ENCODE data around the gene BFSP1. TPM values are rescaled to one million over a fixed set of nuclear protein-coding genes. Genes with fewer than 3 reads are reported as not detected.

The BFSP1 gene
- total and polyA plus RNA-seq, 2 of the 8 experiments (the other 6 are each of a cell fraction or from before 2014, with no cell fraction given) = 1.5 to 2.5 TPM

DNA sequence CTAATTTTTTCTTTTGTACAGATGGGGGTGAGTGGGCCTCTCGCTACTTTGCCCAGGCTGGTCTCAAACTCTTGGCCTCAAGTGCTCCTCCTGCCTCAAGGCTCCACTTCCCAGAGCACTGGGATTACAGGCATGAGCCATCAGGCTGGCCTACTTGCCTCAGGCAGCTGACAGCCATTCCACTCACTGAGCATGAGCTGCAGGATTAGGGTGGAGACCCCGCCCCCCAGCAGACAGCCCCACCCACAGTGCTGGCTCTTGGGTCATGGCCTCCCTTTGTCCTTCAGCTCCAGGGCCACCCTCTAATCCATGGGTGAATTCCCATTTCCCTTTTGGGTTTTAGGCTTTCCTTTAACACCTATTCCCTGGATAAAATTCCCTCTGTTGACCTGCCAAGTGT lies 82.1 kb downstream of the BFSP1 start:
- Histone ChIP-seq H3K4me1 (replicated peaks in 1 of 4; ENCODE audit: control insufficient read depth in 3 of 4, insufficient read depth in 4 of 4, low read length in 3 of 4) (no peaks in the 10 kb centered on the region; a peak in 1 of 7 replicates), H2BK120ac (replicated peaks; ENCODE audit: low read depth, low read length) (no peak overlapping the region), H3K14ac (ENCODE audit: insufficient read length) (no peak overlapping the region), H3K4me2 (ENCODE audit: insufficient read depth in 1 of 2, low read depth in 2 of 2, low read length in 2 of 2) (no peak overlapping the region), H3K4me3 (ENCODE audit: extremely low read depth in 1 of 4, insufficient read depth in 2 of 4, low read depth in 3 of 4, low read length in 4 of 4) (no peak overlapping the region), H4K20me1 (replicated peaks in 1 of 2; ENCODE audit: control insufficient read depth in 1 of 2, insufficient read depth in 2 of 2, low read length in 2 of 2) (no peaks in the 10 kb centered on the region), H2AFZ (ENCODE audit: low read length) (no peak overlapping the region), H3K9ac (replicated peaks in 1 of 4; ENCODE audit: extremely low read depth in 1 of 4, low read depth in 3 of 4, low read length in 3 of 4) (no peak overlapping the region), H2BK15ac (ENCODE audit: low read length) (no peak overlapping the region), H3K27me3 (replicated peaks in 1 of 4; ENCODE audit: control insufficient read depth in 3 of 4, extremely low read depth in 1 of 4, insufficient read depth in 3 of 4, low read length in 3 of 4) (no peaks in the 10 kb centered on the region), H2BK12ac (ENCODE audit: low read depth, low read length) (no peak overlapping the region), H3K4ac (replicated peaks; ENCODE audit: insufficient read length, low read depth, low read length) (no peak overlapping the region), H2AK5ac (ENCODE audit: low read depth, low read length) (no peak overlapping the region), H4K91ac (replicated peaks; ENCODE audit: insufficient read length, low read length) (no peak overlapping the region), H3K79me1 (ENCODE audit: low read depth, low read length) (no peaks in the 10 kb centered on the region), H4K5ac (ENCODE audit: insufficient read length, low read depth, low read length) (no peak overlapping the region), H3K36me3 (ENCODE audit: control insufficient read depth in 2 of 4, insufficient read depth in 4 of 4, low read length in 3 of 4) (no peaks in the 10 kb centered on the region), H3K23me2 (ENCODE audit: low read depth, low read length) (no peaks in the 10 kb centered on the region), H2BK5ac (ENCODE audit: low read depth, low read length) (no peak overlapping the region), H4K8ac (ENCODE audit: extremely low read depth, insufficient read depth, low read length) (no peak overlapping the region; the same call in 1 of the 2 replicates), H3K56ac (replicated peaks; ENCODE audit: insufficient read length, low read depth, low read length) (no peak overlapping the region), H3K9me3 (ENCODE audit: insufficient read depth in 2 of 2, low read depth in 1 of 2, low read length in 1 of 2) (no peaks in the 10 kb centered on the region), H3K27ac (ENCODE audit: low read depth, low read length) (no peak overlapping the region), H2BK20ac (ENCODE audit: low read length) (no peak overlapping the region), H3K23ac (ENCODE audit: insufficient read length) (no peak overlapping the region), H3K18ac (ENCODE audit: extremely low read depth, low read length) (no peak overlapping the region), H3K79me2 (ENCODE audit: control insufficient read depth in 1 of 2, insufficient read depth in 2 of 2, low read length in 2 of 2) (no peaks in the 10 kb centered on the region)
- no peak for DNase-seq (ENCODE audit: low read depth in 1 of 2, low spot score in 2 of 2)
- FAIRE-seq = no peak
- ChIA-PET CTCF (ENCODE audit: partially characterized antibody) (interaction anchor here (1.5 to 2.0 kb wide), 2 partner anchors 18 to 56 kb away, joined by 4 to 7 read pairs; no protein-coding TSS in a partner anchor), POLR2A (ENCODE audit: partially characterized antibody) (no interaction called here)
- WGBS, 2 experiments (ENCODE audit: extremely low coverage in 1 of 2, insufficient coverage in 1 of 2, insufficient read length in 1 of 2, insufficient replicate concordance in 2 of 2, low coverage in 1 of 2, low lambda C conversion rate in 2 of 2, missing lambda C conversion rate in 1 of 2) = 93% methylated on average over 2 of the region's 2 CpGs; no CpG with 5 or more reads in 1 of the 2 experiments
- TF ChIP-seq HDAC2 (IDR thresholded peaks at IDR 0.05; ENCODE audit: borderline replicate concordance in 1 of 2, low read depth in 2 of 2, low read length in 2 of 2) = no peak
- no peak for TF ChIP-seq SP4 (IDR thresholded peaks at IDR 0.05; ENCODE audit: low read length)
- TF ChIP-seq, protein P1, sequence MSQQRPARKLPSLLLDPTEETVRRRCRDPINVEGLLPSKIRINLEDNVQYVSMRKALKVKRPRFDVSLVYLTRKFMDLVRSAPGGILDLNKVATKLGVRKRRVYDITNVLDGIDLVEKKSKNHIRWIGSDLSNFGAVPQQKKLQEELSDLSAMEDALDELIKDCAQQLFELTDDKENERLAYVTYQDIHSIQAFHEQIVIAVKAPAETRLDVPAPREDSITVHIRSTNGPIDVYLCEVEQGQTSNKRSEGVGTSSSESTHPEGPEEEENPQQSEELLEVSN (IDR thresholded peaks at IDR 0.05) = no peak
- TF ChIP-seq FOSL1 (IDR thresholded peaks at IDR 0.05; ENCODE audit: insufficient read depth, low read depth, low read length) = no peak
- TF ChIP-seq RBBP5 (IDR thresholded peaks at IDR 0.05; ENCODE audit: borderline replicate concordance, low read depth, low read length) = no peak
